Ammon's horn (tissue), 1 donor: Measurements from ENCODE around the gene ING4.

Source experiments
- DNase-seq: peaks from one replicate; pipeline ENCODE4 v3.0.0-alpha.2; 2016; ENCODE audit warnings: low spot score

ING4 gene

DNA sequence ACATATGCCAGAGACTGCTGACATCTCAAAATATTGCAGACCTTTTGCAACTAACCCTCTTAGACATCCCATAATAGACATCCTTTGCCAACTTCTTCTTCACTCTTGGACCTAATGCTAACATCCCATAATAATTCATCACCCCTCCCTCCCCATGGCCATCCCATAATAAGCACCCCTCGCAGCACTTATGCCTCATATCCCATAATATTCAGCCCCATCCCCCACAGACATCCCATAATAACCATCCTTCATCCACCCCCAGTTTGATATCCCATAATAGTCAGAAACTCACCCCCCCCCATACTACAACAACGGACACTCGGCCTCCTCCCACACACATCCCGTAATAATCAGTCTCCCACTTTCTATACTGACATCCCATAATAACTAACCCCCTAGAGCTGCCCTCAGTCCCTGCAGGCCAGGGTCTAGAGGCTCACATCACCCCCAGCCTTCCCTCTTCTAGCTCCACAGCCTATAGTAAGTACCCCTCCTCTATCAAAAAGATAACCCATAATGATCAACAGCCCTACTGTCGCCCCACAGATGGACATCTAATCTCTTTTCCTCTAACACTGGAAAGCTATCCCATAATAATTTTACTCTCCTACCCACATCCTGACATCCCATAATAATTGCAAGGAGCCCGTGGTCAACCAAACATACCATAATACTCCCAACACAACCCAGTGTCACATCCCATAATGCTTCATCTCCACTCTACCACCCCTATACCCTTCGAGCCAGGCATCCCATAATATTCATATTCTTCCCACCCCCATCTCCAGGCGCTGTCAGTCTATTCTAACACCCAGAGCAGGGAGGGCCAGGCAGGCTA, 54.9 kb downstream of the ING4 start:
- peak; percentile 76 for DNase-seq

GRCh38 chr12:6606331-6607131, 56.4 kb downstream of the ING4 start:
- peak; percentile 68 for DNase-seq

DNA sequence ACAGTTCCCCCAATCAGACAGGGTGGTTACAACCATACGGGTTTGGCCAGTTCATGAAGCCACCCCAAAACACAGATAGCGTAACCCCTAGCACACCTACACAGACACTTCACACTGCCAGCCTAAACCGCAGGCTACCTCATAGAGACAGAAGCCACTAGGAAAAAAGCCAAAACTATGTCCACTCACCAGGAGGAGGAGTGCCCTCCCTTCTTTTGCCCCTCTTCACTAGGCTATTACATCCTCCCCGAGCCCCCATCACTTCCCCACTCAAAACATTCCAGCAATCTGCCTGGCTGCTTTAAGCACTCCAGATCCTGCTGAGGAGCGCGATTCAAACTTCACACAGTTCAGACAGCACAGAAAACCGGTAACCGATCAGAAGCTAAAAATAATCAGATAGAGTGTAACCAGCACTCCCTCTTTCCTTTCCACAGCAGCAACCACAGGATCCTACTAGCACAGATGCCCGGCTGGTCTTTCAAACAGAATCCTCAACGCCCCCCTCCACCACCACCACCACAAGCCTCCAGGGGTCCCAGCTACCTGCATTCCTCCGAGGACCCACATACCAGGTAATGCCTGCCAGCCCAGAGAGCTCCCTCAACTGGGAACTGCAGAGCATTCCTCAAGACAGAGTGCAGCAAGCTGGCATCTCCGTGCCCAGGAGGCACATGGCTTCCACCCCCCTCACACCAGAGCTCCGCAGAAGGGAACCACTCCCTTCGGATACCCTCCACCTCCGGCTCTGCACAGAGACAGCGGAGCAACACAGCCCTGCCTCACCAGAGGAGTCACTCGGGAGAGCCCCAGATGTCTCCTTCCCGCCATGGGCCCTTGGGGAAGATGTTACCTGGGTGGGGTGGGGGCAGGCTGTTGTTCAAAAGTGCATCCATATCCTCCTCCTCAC, 57.2 kb downstream of the ING4 start:
- DNase-seq, result peak; percentile 36

DNA sequence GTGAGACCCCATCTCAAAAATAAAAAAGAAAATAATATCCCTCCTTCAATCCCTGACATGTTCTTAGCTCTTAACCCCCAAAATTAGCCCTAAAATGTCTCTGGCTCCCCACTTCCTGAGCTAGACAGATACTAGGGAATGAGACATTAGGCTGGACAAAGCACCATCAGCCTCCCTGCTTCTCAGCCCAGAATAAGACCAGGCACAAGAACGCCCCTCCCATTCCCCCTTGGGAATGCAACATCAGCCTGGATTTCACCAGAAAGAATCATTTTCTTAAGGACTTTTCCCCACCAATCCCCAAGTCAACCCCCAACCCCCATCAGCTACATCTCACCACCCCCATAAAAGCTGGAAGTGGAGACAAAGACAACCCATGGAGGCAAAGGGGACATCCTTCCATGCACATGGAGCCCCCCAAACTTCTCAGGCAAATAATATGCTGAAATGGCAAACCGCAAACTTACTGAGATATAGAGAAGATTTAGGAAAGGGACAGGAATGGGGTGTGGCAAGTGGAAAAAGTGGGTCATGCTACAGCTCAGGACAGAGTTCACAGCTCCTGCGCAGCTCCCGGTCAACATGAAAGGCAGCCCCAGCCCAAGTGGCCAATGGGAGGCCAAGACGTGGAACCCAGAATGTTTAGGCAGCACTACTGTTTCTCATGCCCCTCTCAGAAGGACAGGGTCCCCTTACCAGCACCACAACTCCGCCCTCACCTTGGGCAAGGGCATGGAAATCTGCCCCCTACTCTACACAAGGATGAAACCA, 58.5 kb downstream of the ING4 start:
- no peak for DNase-seq

DNA sequence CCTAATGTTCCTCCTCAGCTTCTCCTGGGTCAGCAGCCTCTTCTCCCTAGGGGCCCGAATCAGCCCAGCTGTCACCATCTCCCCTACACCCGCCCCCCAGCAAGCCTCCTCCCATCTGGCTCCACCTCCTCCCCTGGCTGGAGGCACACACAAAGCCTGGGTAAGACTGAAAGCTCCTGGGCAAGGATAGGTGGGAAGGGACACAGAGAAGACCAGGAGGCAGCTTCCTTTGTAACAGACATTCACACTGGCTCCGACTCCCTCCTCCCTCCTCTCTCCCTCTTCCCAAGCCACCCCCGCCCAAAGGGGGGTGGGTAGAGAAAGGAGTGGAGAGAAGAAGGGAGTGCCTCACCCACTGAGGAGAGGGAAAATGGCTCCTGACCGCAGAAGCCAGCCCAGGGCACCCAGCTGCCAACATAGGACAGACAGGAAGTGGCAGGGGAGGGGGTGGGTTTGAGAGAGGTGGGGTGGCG, 59.8 kb downstream of the ING4 start:
- DNase-seq, result peak; percentile 39

- DNase-seq, result no peak
Measured at GRCh38 chr12:6602526-6602925, 60.4 kb downstream of the ING4 start.
